CD14-positive monocyte (primary cell): Measurements from ENCODE around the gene SLC35A1. TPM values are rescaled to one million over a fixed set of nuclear protein-coding genes. Genes with fewer than 3 reads are reported as not detected.

Source experiments
- DNase-seq, 3 donors: peaks; one replicate each; pipeline ENCODE4 v3.0.0-alpha.2; 2011 to 2022
- H2AFZ ChIP-seq: 2 replicates; pipeline ENCODE4 v1.6.0; 2012; ENCODE audit warnings: mild to moderate bottlenecking, low read depth, low read length, inconsistent platforms; ENCODE audit not compliant: insufficient read depth, poor library complexity, severe bottlenecking
- H3K27ac ChIP-seq, 2 donors: 1 replicate in 1 of 2; 2 replicates in 1 of 2; pipeline ENCODE4 v1.5.1; 2012 to 2013; ENCODE audit warnings: low read length in 2 of 2, control low read depth in 1 of 2, inconsistent platforms in 1 of 2, low read depth in 1 of 2, mild to moderate bottlenecking in 1 of 2
- H3K27me3 ChIP-seq, 2 donors: one replicate each; pipeline versions ENCODE4 v1.6.0 to v1.6.1; 2011 to 2013; ENCODE audit warnings: low read length in 2 of 2; ENCODE audit not compliant: control insufficient read depth in 2 of 2, insufficient read depth in 2 of 2
- H3K36me3 ChIP-seq, 2 donors: replicated peaks in 1 of 2; 1 replicate in 1 of 2; 2 replicates in 1 of 2; pipeline versions ENCODE4 v1.5.1 to v1.6.1; 2012 to 2013; ENCODE audit warnings: low read length in 2 of 2, control low read depth in 1 of 2, inconsistent platforms in 1 of 2, mild to moderate bottlenecking in 1 of 2; ENCODE audit not compliant: insufficient read depth in 2 of 2, control insufficient read depth in 1 of 2
- H3K4me1 ChIP-seq, 2 donors: 1 replicate in 1 of 2; 2 replicates in 1 of 2; pipeline versions ENCODE4 v1.5.1 to v1.6.1; 2012 to 2013; ENCODE audit warnings: low read length in 2 of 2, control low read depth in 1 of 2, inconsistent platforms in 1 of 2, mild to moderate bottlenecking in 1 of 2, moderate library complexity in 1 of 2; ENCODE audit not compliant: insufficient read depth in 2 of 2, control insufficient read depth in 1 of 2
- H3K4me2 ChIP-seq: replicated peaks from 2 replicates; pipeline ENCODE3; 2012; ENCODE audit warnings: low read length, moderate library complexity, mild to moderate bottlenecking; ENCODE audit not compliant: poor library complexity, severe bottlenecking; ENCODE audit errors: extremely low read depth
- H3K4me3 ChIP-seq, 3 experiments: fragments of 200-600 bp in 1 of 3; sonication (generic) in 1 of 3; replicated peaks in 1 of 3; 1 replicate in 2 of 3; 2 replicates in 1 of 3; pipeline ENCODE4 v1.5.1; 2011 to 2013; ENCODE audit warnings: low read length in 3 of 3, mild to moderate bottlenecking in 3 of 3, control low read depth in 2 of 3, low read depth in 2 of 3, inconsistent platforms in 1 of 3, moderate library complexity in 1 of 3
- H3K79me2 ChIP-seq: 2 replicates; pipeline ENCODE4 v1.6.0; 2012; ENCODE audit warnings: mild to moderate bottlenecking, control low read depth, inconsistent platforms, low read length, moderate library complexity; ENCODE audit not compliant: insufficient read depth
- H3K9ac ChIP-seq: 2 replicates; pipeline ENCODE4 v1.6.0; 2017; ENCODE audit warnings: low read length, mild to moderate bottlenecking; ENCODE audit not compliant: insufficient read depth, poor library complexity, severe bottlenecking
- H3K9me3 ChIP-seq, 2 donors: replicated peaks in 1 of 2; 1 replicate in 1 of 2; 2 replicates in 1 of 2; pipeline versions ENCODE4 v1.5.1 to v1.6.1; 2012 to 2013; ENCODE audit warnings: low read length in 2 of 2, control low read depth in 1 of 2; ENCODE audit not compliant: control insufficient read depth in 1 of 2, insufficient read depth in 1 of 2
- H4K20me1 ChIP-seq: 2 replicates; pipeline ENCODE4 v1.6.0; 2012; ENCODE audit warnings: mild to moderate bottlenecking, low read length, control low read depth, moderate library complexity; ENCODE audit not compliant: insufficient read depth
- H3K27ac Mint-ChIP-seq, 7 donors: one replicate each; pipeline ENCODE4 v1.8.0; 2020; ENCODE audit warnings: mild to moderate bottlenecking in 7 of 7, mixed read lengths in 7 of 7, moderate library complexity in 6 of 7, inconsistent platforms in 2 of 7
- H3K27me3 Mint-ChIP-seq, 3 donors: one replicate each; pipeline ENCODE4 v1.8.0; 2021 to 2022; ENCODE audit warnings: low read depth in 3 of 3, mild to moderate bottlenecking in 3 of 3, mixed read lengths in 3 of 3, moderate library complexity in 3 of 3, inconsistent platforms in 1 of 3
- H3K36me3 Mint-ChIP-seq, 2 donors: one replicate each; pipeline ENCODE4 v1.8.0; 2020; ENCODE audit warnings: mixed read lengths in 2 of 2, inconsistent platforms in 1 of 2, mild to moderate bottlenecking in 1 of 2
- H3K4me1 Mint-ChIP-seq: one replicate; pipeline ENCODE4 v1.8.0; 2020; ENCODE audit warnings: mild to moderate bottlenecking, mixed read lengths
- H3K4me3 Mint-ChIP-seq, 2 donors: one replicate each; pipeline ENCODE4 v1.8.0; 2020; ENCODE audit warnings: mild to moderate bottlenecking in 2 of 2, mixed read lengths in 2 of 2, moderate library complexity in 1 of 2
- H3K9me3 Mint-ChIP-seq, 7 donors: one replicate each; pipeline ENCODE4 v1.8.0; 2020 to 2022; ENCODE audit warnings: mixed read lengths in 7 of 7, mild to moderate bottlenecking in 6 of 7, moderate library complexity in 6 of 7, inconsistent platforms in 2 of 7
- WGBS: methylation state at CpG from one replicate; pipeline ENCODE4 v1.1.5; 2013; ENCODE audit warnings: missing lambda C conversion rate; ENCODE audit not compliant: insufficient coverage; 5-methylcytosine and 5-hydroxymethylcytosine counted together
- intact Hi-C, 2 donors: fragments of 100-400 bp; cut with micrococcal nuclease; formaldehyde crosslinking; loops; one replicate each; pipeline versions ENCODE4 v1.15.0 to v1.15.1; 2023
- polyA plus RNA-seq, 3 donors: library from polyadenylated mRNA; depleted of rRNA in 1 of 3; unstranded in 2 of 3; stranded (reverse) in 1 of 3; fragments of 300-500 nt in 2 of 3; fragments of >200 nt in 1 of 3; fragmentation: Illumina TruSeq in 2 of 3; gene quantifications; 1 replicate in 2 of 3; 2 replicates in 1 of 3; pipeline ENCODE4 v1.2.3, GENCODE V29; 2012 to 2021
- TF ChIP-seq, protein P1 (sequence below): fragments of 200-600 bp; IDR thresholded peaks from one replicate; pipeline ENCODE4 v1.8.0; 2022; ENCODE audit warnings: antibody characterized with exemption, mild to moderate bottlenecking

Gene SLC35A1
- polyA plus RNA-seq, 3 donors, result 44.6 to 103 (median 90.6) TPM

DNA sequence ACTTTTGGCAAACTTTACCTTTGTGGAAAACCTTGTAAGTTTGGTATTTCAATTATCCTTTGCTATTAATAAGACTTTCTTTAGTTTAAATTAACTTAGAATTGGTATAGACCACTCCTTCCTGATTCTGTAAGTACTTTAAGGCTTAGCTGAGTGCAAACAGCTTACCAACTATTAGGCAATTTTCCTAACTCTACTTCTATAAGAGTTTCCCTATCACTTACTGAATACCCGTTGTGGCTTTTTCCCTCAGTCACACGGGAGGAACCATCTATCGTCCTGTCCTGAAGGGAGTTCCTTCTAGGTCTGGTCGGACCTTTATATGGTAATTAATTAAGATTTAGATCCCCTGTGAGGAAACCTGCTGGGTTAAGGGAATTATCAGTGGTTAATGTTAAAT lies 9.6 kb downstream of the SLC35A1 start:
- Histone ChIP-seq H4K20me1 (peaks cover 15% of the 10 kb centered on the region), H3K27me3 (no peaks in the 10 kb centered on the region), H2AFZ (peak overlapping the region; percentile 11), H3K79me2 (peaks cover 83% of the 10 kb centered on the region), H3K36me3 (peaks cover 14 to 61% of the 10 kb centered on the region in 2 donors), H3K9ac (peak overlapping the region; percentile 32), H3K4me2 (peak overlapping the region; percentile 50), H3K4me1 (peaks cover 24 to 38% of the 10 kb centered on the region in 2 donors), H3K4me3 (peak overlapping the region; percentile 10 to 60 (median 32)), H3K9me3 (no peaks in the 10 kb centered on the region), H3K27ac (peak overlapping the region in 1 of 2 donors; percentile 84)
- Mint-ChIP-seq H3K4me1 (peaks cover 50% of the 10 kb centered on the region), H3K4me3 (peak overlapping the region; percentile 50 to 55), H3K27me3 (no peaks in the 10 kb centered on the region), H3K9me3 (peaks cover 0 to 8% (median 3%) of the 10 kb centered on the region in 7 donors), H3K36me3 (peaks cover 43 to 58% of the 10 kb centered on the region in 2 donors), H3K27ac (peak overlapping the region; percentile 79 to 92 (median 87))
- TF ChIP-seq, protein P1, sequence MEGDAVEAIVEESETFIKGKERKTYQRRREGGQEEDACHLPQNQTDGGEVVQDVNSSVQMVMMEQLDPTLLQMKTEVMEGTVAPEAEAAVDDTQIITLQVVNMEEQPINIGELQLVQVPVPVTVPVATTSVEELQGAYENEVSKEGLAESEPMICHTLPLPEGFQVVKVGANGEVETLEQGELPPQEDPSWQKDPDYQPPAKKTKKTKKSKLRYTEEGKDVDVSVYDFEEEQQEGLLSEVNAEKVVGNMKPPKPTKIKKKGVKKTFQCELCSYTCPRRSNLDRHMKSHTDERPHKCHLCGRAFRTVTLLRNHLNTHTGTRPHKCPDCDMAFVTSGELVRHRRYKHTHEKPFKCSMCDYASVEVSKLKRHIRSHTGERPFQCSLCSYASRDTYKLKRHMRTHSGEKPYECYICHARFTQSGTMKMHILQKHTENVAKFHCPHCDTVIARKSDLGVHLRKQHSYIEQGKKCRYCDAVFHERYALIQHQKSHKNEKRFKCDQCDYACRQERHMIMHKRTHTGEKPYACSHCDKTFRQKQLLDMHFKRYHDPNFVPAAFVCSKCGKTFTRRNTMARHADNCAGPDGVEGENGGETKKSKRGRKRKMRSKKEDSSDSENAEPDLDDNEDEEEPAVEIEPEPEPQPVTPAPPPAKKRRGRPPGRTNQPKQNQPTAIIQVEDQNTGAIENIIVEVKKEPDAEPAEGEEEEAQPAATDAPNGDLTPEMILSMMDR, result no peak
- WGBS, result no CpG with 5 or more reads among the region's 4 CpGs
- peak; percentile 37 to 80 (median 69) for DNase-seq
- intact Hi-C loops, result no loop called here

DNA sequence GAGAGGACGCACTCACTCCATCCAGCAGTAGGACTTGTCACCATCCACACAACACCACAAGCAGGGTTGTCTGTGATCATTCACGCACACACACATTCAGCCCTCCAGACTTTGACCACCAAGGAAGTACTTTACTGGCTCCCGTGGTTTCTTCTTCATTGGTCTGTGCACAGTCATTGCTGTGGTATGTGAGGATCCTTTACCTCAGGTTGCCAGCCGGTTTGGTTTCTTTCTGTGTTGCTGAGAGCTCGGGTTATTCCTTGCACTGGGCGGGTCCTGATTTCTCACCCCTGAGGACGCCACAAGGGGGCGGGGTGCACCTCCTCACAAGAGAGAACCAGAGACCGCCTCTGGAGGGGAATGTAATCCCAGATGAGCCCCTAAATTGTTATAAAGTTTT lies 11.2 kb downstream of the SLC35A1 start:
- no peaks in the 10 kb centered on the region for H3K27me3 Mint-ChIP-seq
- peak overlapping the region in 1 of 3 experiments; percentile 60 for H3K4me3 ChIP-seq
- H3K36me3 Mint-ChIP-seq, result peaks cover 36 to 51% of the 10 kb centered on the region in 2 donors
- H3K79me2 ChIP-seq, result peaks cover 83% of the 10 kb centered on the region
- peak in 2 of 3 donors; percentile 8 to 10 for DNase-seq
- no peak overlapping the region for H3K9ac ChIP-seq
- H3K9me3 ChIP-seq, result no peaks in the 10 kb centered on the region
- H3K4me2 ChIP-seq, result no peak overlapping the region
- H3K36me3 ChIP-seq, result peaks cover 0 to 59% of the 10 kb centered on the region in 2 donors
- H2AFZ ChIP-seq, result no peak overlapping the region
- 27% methylated on average over 3 of the region's 9 CpGs for WGBS
- peaks cover 0 to 5% (median 3%) of the 10 kb centered on the region in 7 donors for H3K9me3 Mint-ChIP-seq
- H3K4me1 Mint-ChIP-seq, result peaks cover 51% of the 10 kb centered on the region
- no peak overlapping the region for H3K4me3 Mint-ChIP-seq
- intact Hi-C loops, result no loop called here
- TF ChIP-seq, protein P1, result no peak
- peaks cover 28% of the 10 kb centered on the region for H4K20me1 ChIP-seq
- H3K4me1 ChIP-seq, result peaks cover 24 to 38% of the 10 kb centered on the region in 2 donors
- H3K27ac ChIP-seq, result peak overlapping the region in 1 of 2 donors; percentile 84
- peak overlapping the region in 6 of 7 donors; percentile 41 to 92 (median 78) for H3K27ac Mint-ChIP-seq
- no peaks in the 10 kb centered on the region for H3K27me3 ChIP-seq
